GM10248 (cell line): ENCODE measurements around the gene LGALS8.

Experiments used
- CTCF ChIA-PET: fragments of 300-600 bp; sonication (Branson Sonifier 250); formaldehyde crosslinking; extraction: SDS; loops from one replicate; lab custom pipeline; 2021; ENCODE audit warnings: antibody characterized with exemption; lab: Yijun Ruan, JAX
- POLR2A ChIA-PET: fragments of 350-650 bp; sonication (Branson Sonifier 250); formaldehyde crosslinking; extraction: SDS; loops from one replicate; lab custom pipeline; 2020; ENCODE audit warnings: antibody characterized with exemption; lab: Yijun Ruan, JAX
- DNase-seq: peaks from one replicate; pipeline ENCODE4 v3.0.0; 2012; ENCODE audit errors: extremely low spot score
- CTCF ChIP-seq: IDR thresholded peaks from 2 replicates; pipeline ENCODE4 v1.5.1; 2012; ENCODE audit warnings: mild to moderate bottlenecking, low read depth; ENCODE audit errors: extremely low read depth, missing control alignments, control extremely low read depth

The LGALS8 gene

GRCh38 chr1:236543065-236543669 lies 19.4 kb downstream of the LGALS8 start:
- no peak for DNase-seq
- POLR2A ChIA-PET = interaction anchor here (0.6 kb wide), 1 partner anchor 1235 kb away, joined by 5 read pairs; no protein-coding TSS in a partner anchor
- TF ChIP-seq CTCF = no peak
- CTCF ChIA-PET = interaction anchor here (1.0 to 1.4 kb wide), 4 partner anchors 9 to 17 kb away, joined by 3 read pairs; no protein-coding TSS in a partner anchor

- no peak for DNase-seq
- ChIA-PET POLR2A (no interaction called here), CTCF (interaction anchor here (1.3 kb wide), 1 partner anchor 14 kb away, joined by 3 read pairs; no protein-coding TSS in a partner anchor)
- TF ChIP-seq CTCF = no peak
These were observed 21.9 kb downstream of the LGALS8 start for GRCh38 chr1:236545621-236546169.

- POLR2A ChIA-PET = no interaction called here
These were observed 24.7 kb downstream of the LGALS8 start for GRCh38 chr1:236548452-236548851.

DNA sequence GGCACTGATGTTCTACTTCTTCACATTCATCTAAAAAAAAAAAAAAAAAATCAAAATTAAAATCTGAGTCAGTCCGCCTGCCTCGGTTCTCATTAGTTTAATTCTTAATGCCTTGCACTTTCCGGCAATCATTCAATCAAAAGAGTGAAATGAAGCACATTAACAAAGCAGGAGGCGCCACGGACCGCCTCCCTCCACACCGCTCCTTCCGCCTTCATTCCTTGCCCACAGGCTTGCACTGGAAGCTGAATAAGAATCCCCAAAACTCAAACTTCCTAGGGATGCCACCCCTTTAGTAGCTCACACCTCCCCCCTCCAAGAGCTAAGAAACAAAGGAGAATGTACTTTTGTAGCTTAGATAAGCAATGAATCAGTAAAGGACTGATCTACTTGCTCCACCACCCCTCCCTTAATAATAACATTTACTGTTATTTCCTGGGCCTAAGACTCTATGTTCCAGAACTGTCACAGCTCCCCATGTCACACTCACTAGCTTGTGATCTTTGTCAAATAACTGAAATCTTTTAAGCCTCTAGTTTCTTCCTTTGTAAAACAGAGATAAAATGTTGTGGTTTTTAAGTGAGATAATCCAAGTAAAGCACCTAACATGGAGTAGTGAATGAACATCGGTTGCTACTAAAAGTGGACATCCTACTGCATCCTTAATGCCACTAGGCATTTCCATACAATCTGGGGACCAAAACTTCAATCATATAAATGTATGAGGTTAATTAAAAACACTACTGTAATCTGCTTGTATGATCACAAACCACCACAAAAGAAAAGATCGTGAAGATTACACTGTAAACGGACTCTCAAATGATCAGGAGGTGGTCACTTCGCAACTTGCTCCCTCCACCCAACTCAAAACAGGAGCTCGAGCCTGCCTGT lies 27.4 kb downstream of the LGALS8 start:
- DNase-seq = no peak
- TF ChIP-seq CTCF = no peak
- ChIA-PET POLR2A (no interaction called here), CTCF (interaction anchor here (0.9 to 1.9 kb wide), 5 partner anchors 15 to 22 kb away, joined by 3 to 7 read pairs (median 3); no protein-coding TSS in a partner anchor)

More at GRCh38 chr1:236548452-236548851, 24.7 kb downstream of the LGALS8 start:
- TF ChIP-seq CTCF = no peak
- CTCF ChIA-PET = interaction anchor here (2.2 kb wide), 1 partner anchor 10 kb away, joined by 10 read pairs; no protein-coding TSS in a partner anchor
- no peak for DNase-seq

DNA sequence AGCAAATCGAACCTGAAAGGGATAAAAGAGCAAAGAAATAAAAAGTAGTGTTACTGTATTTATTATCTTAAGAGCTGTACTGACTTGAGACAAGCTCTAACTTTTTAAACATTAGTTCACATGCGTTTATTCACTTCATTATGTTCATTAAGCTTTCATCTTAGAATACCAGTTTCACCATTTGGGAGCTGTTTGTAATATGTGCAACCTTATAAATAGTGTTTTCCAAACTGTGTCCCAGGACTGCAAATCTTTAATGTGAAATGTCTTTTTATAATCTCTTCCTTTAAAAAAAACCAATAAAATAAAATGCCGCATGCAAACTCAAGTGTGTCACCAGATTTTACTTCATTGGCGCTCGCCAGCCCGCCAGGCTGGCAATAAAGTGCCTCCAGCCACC lies 28.3 kb downstream of the LGALS8 start:
- ChIA-PET POLR2A (no interaction called here), CTCF (interaction anchor here (1.1 to 1.6 kb wide), 2 partner anchors 16 to 18 kb away, joined by 3 to 7 read pairs; no protein-coding TSS in a partner anchor)
- no peak for DNase-seq
- no peak for TF ChIP-seq CTCF

GRCh38 chr1:236552901-236553300 lies 29.1 kb downstream of the LGALS8 start:
- no peak for TF ChIP-seq CTCF
- DNase-seq = no peak
- POLR2A ChIA-PET = no interaction called here
- CTCF ChIA-PET = interaction anchor here (1.1 kb wide), 1 partner anchor 19 kb away, joined by 3 read pairs; no protein-coding TSS in a partner anchor
